NOMO-1 (cell line): Measurements from ENCODE around the gene CHDH.

Experiments
- DNase-seq, 2 experiments: peaks; one replicate each; lab custom pipeline; 2025; ENCODE audit not compliant: unreplicated experiment in 2 of 2; lab: John Stamatoyannopoulos, UW

The CHDH gene

DNA sequence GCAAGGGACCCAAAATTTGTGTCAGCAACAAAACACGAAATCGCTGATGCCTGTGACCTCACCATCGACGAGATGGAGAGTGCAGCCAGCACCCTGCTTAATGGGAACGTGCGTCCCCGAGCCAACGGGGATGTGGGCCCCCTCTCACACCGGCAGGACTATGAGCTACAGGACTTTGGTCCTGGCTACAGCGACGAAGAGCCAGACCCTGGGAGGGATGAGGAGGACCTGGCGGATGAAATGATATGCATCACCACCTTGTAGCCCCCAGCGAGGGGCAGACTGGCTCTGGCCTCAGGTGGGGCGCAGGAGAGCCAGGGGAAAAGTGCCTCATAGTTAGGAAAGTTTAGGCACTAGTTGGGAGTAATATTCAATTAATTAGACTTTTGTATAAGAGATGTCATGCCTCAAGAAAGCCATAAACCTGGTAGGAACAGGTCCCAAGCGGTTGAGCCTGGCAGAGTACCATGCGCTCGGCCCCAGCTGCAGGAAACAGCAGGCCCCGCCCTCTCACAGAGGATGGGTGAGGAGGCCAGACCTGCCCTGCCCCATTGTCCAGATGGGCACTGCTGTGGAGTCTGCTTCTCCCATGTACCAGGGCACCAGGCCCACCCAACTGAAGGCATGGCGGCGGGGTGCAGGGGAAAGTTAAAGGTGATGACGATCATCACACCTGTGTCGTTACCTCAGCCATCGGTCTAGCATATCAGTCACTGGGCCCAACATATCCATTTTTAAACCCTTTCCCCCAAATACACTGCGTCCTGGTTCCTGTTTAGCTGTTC, 34.9 kb downstream of the CHDH start:
- DNase-seq, result no peak

DNA sequence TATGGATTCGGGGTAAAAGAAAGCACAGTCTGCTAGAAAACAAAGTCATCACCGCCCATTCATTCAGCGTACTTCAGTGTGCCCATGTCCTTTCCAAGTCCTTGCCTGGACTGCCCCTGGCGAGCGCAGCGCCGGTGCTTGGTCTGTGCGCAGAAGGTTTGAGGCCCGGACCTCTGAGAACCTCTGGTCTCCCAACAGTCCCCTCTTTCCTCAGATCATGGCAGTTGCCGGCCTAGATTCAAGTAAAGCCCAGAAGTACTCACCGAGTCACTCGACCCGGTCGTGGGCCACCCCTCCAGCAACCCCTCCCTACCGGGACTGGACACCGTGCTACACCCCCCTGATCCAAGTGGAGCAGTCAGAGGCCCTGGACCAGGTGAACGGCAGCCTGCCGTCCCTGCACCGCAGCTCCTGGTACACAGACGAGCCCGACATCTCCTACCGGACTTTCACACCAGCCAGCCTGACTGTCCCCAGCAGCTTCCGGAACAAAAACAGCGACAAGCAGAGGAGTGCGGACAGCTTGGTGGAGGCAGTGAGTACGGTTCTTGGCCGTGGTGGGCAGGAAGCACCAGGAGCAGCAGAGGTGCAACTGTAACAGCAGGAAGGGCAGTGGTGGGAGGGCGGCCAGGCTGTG, 36.3 kb downstream of the CHDH start:
- no peak for DNase-seq

DNA sequence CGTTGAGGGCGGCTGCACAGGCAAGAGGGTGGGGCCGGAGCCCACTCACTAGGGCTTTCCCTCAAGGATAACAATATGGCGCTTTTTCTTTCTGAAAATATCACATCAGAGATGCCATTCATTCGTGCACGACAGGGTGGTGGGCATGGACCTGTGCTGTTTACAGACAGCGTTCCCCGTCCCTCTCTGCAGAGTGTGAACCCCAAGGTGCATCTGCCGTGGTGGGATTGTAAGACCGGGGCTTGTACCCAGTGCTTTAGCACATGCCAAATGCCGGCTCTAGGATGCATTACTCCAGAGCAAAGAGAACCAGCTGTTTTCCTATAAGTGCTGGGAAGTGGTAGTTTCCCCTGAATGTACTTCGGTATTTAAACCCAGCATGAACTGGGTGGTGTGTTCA, 37.0 kb downstream of the CHDH start:
- DNase-seq, result no peak

DNA sequence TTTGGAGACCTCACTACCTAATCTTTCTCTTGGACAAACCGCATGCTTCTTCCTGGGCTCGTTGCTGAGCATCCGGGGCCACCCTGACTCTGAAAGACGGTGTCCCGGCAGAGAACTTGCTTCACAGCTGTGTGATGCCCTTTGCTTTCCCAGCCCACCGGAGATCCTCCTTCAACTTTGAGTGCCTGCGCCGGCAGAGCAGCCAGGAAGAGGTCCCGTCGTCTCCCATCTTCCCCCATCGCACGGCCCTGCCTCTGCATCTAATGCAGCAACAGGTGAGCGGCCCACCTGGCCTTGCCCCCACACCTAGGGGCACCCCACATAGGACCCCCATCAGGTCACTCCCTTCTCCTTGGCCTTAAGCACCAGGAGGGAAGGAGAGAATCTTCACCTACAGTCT, 37.7 kb downstream of the CHDH start:
- DNase-seq, result no peak

DNA sequence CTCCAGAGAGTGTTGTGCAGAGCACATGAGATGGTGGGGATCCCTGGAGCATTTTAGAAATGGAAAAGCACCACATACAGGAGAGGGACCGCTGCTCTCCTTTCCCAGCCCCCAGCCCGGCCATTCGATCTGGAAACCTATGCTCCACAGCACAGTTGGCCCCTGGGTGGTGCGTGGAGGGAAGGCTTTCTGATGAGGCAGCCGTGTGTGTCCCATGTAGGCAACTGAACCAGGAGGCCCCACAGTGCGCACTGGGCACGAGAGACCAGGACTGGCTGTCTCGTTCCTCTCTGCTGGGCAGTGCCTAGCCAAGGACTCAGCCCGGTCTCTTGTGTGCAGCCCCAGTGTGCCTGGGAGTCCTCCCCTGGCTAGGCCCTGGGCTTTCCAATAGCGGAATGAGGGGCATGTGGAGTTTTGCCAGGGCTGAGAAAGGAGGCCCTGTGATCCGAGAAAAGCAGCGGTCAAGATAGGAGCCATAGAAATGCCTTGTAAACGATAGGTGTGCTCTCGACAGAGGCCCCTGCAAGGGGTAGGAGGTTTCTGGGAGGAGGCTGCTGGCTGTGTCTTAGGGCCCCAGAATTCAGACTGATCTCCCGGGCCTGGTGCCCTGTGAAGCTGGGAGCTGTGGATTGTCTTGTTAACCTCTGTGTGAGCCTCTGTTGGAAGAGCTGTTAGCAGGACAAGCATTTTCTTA, 39.0 kb downstream of the CHDH start:
- DNase-seq, result no peak

DNA sequence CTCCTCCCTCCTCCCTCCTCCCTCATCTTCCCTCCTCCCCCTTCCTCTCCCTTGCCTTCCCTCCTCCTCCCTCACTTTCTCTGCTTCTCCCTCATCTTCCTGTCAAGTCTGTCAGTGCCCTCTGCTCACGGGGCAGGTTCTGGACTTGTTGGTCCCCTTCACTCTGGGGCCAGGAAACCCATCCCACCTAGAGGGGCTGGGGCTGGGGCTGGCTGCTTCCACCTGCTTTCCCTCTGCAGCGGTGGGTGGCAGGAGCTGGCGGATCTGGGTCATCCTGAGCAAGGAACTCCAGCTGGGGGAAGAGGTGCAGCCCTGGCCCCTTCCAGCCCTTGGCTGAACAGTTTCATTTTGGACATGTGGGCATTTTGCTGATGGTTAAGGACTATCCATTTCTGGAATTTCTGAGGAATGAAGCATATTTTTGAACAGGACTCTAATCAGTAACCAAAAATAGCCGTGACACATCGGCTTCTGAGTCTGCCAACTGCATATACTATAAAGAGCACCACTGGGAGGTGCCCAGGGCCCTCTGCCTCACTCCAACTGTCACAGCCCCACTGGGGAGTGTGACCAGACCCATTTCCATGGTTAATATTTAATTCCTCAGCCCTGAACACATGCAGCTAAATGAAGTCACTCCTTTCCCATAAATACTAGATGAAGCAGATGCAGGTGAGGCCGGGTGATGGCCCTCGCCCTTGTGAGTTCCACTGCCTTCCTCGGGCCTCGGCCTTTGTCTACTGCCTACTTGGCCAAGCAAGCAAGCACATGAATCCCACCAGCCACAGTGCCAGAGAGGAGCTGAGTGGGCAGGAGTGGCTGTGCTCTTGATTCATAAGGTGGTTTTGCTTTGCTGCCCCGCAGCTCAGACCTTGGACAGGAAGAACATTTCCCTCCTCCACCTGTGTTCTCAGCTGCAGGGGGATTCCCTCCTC, 39.8 kb downstream of the CHDH start:
- DNase-seq, result no peak

DNA sequence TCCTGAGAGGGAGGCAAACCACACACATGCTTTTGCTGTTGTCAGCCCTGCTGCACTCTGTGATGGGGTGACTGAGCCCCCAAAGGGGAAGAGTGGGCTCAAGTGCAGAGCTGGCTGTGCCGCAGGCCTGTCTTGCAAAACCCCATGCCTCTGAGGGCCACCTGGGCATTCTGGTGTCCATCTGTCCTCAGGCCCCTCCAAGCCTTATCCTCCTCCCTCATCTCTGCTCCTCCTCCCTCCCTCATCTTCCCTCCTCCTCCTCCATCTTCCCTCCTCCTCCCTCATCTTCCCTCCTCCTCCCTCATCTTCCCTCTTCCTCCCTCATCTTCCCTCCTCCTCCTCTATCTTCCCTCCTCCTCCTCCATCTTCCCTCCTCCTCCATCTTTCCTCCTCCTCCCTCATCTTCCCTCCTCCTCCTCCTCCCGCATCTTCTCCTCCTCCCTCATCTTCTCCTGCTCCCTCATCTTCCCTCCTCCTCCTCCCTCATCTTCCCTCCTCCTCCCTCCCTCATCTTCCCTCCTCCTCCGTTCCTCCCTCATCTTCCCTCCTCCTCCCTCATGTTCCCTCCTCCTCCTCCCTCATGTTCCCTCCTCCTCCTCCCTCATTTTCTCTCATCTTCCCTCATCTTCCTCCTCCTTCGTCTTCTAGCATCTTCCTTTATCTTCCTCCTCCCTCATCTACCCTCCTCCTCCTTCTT, 40.6 kb downstream of the CHDH start:
- no peak for DNase-seq

DNA sequence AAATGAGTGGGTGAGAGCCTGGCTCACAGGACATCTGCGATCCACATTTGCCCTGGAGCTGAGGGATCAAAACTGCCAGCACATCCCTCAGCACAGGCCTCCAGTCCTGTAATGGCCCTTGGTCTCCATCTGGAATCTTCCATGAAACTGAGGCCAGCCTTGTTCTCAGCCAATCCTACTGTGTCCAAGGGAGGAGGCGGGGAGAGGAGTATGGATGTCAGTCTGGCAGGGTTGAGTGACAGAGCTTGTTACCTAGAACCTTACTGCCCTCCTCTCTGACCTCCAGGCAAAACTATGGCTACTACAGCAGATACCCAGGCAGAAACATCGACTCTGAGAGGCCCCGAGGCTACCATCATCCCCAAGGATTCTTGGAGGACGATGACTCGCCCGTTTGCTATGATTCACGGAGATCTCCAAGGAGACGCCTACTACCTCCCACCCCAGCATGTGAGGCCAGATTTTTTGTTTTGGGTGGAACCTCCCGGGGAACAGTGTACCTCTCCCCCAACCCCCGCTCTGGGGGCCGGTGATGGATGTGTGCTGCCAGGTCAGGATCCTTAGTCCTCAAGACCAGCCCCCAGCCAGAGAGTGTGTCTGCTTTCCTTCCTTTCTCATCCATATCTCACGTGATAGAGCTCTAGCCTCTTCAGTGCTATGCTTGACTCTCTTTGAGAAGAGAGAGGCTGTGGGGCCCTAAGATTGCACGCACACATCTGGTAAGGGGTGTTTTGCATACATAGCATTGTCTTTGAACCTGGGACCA, 41.3 kb downstream of the CHDH start:
- DNase-seq, result no peak

DNA sequence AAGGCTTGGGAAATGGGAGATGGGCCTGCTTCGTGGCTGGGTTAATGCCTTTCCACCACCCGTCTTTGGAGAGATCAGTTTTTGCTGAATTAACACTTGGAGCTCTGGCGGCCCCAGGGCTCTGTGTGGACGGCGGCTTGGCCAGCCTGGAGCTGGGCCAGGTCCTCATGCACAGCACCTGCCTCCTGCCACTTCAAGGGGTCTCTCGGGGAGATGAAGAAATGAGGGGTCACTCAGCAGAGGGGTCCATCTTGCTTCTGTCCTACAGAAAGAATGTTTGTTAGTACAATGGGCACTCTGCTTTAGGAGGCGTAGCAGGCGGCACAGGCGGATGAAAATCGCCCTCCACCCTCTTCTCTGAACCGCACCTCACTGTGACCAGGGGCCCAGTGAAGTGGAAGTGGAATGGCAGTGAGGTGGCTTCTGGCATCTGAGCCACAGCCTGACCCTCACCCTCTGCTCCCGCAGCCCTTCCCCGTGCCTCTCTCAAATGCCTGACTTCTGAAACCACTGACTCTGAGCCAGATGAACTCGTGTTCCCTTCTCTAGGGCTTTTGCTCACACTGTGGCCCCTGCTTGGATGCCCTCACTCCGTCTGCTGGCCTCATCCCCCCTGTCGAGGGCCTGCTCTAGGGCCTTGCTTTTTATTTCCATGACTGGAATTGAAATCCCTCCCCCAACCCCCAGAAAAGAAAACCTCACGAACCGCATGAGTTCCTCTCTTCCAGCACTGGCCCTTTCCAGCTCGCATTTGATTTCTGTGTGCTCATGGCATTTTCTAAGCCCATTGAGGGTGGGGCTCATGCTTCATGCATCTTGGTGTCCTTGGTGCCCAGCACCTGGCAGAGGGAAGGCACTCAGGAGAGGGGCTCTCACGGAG, 42.2 kb downstream of the CHDH start:
- no peak for DNase-seq

DNA sequence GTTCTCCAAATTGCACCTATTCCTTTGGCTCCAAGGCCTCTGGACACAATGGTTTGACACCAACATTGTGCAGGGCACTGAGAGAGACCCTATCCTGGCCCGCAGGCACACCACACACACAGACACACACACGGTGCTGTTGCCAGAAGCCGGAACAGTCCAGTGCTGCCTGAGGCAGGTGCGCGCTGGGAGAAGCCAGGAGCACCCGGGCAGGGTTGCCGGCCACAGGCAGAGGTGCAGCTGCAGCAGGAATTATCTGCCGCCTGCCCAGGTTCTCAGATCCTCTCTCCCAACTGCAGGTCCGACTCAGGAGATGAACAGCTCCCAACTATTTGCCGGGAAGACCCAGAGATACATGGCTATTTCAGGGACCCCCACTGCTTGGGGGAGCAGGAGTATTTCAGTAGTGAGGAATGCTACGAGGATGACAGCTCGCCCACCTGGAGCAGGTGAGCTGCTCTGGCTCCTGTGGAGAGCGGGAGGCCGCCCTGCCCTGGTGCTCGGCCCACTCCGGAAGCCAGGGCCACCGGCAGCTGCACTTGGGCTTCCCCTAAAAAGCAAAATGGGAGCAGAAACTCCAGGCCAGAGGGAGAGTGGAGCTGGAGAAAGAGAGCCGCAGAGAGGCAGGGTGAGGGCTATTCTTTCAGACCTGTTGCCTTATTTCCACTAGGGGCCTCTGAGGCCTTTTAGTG, 42.9 kb downstream of the CHDH start:
- no peak for DNase-seq

DNA sequence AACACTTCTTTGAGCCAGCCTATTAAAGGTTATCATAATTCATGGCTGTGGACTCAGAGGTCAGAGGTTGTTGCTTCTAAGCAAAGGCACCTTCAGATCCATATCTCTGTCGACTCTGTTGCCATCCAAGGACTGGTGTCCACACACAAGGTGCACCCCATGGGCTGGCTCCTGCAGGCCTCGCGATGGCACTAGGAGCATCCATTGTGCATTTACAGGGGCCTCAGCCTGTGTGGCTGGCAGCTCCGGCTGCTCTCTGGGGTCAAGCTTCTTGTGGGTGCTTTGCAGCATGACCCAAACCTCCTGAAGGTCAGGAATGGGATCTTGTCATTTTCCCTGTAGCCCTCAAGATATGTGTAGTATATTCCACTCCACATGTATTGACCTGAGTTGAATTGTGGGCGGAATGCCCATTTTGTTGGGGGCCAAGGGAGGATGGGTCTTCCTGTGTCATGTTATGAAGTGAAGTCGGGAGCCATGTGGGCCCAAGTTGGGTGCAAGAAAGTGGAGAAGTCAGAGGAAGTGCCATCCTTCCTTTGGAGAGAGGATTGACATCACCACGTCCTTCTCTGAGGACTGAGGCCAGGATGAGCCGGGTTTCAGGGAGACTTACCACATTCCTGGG, 43.9 kb downstream of the CHDH start:
- DNase-seq, result no peak

DNA sequence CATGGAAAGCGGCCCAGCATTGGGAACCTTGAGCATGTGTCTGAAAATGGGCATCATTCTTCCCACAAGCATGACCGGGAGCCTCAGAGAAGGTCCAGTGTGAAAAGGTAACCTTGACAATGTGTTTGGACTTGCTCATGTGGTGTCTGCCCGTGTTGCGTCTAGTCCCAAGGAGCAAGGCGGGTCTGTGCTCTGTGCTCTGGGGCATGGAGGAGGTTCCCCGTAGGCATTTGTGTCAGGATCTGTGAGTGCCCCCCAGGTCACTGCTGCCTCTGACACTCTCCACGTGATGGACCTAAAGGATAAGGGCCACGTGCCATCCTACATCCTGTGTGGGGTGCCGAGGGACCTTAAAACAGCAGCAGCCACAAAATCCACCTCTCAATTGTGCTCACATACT, 44.9 kb downstream of the CHDH start:
- DNase-seq, result no peak

DNA sequence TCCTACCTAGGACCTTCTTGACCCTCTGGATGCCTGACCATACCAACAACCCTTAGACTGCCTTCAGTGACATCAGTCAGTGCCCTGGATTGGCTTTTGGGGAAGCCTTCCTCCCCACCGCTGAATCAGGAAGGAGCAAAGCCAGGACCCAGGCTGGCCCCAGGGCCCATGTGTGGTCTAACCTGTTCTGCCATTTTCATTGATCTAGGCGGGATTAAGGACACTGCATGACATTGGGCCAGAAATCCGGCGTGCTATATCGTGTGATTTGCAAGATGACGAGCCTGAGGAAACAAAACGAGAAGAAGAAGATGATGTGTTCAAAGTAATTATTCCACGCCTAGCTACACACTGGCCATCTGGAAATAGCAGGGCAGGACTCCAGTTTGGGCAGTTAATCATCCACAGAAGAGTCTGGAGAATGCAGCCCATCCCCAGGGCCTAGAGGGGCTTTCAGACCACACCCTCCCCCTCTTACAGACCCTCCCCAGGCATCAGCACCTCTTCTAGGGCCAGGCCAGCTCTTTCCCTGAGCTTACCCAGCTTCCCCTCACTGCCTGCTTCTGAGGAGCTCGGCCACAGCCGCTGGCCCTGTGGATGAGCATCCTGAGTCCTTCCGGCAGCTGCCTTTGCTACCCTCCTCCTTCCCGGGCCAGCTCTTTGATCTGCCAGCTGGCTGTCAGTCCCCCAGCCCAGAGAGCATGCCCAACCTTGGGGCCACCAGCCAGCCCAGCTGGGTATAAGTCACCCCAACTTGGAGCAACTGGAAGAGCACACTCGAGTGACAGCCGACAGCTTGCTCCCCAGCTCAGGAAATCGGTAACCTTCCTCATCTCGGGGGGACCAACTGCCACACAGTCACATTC, 45.9 kb downstream of the CHDH start:
- DNase-seq, result no peak

DNA sequence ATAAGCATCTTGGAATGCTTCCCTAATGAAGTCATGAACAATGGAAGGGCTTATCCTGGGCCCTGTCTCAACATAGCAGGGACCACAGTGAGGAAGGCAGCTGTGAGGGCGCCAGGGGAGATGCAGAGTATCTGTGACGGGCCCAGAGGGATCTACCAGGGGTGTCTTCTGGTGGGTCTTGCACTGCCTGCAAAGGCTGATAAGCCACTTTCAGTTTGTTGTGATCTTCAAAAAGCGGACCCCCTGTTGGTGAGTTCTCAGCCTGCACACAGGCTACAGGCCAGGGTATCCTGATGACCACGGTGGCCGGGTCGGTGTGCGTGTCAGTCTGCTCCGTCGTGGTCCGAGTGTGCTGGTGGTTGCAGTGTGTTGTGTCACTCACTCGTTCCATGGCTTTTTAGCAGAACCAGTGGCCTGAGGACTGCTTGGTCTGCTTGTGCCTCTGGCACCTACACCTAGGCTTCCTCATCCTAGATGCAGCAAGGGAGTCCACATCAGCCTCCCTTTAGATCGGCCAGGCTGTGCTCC, 46.8 kb downstream of the CHDH start:
- no peak for DNase-seq

DNA sequence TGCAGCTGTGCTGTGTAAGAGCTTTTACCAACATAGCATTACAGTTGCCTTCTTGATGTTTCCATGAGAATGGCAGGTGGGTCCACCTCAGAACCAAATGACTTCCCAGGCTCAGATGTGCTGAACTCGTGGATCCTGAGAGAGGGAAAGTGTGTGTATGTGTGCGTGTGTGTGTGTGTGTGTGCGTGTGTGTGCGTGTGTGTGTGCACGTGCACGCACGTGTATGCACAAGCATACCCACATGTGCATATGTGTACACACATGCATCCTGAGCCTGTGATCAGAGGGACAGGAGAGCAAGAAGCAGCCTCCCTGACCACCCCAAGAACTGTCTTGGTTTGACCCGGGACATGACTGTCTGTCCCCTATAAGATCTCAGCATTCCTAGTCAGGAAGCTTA, 48.1 kb downstream of the CHDH start:
- no peak for DNase-seq

DNA sequence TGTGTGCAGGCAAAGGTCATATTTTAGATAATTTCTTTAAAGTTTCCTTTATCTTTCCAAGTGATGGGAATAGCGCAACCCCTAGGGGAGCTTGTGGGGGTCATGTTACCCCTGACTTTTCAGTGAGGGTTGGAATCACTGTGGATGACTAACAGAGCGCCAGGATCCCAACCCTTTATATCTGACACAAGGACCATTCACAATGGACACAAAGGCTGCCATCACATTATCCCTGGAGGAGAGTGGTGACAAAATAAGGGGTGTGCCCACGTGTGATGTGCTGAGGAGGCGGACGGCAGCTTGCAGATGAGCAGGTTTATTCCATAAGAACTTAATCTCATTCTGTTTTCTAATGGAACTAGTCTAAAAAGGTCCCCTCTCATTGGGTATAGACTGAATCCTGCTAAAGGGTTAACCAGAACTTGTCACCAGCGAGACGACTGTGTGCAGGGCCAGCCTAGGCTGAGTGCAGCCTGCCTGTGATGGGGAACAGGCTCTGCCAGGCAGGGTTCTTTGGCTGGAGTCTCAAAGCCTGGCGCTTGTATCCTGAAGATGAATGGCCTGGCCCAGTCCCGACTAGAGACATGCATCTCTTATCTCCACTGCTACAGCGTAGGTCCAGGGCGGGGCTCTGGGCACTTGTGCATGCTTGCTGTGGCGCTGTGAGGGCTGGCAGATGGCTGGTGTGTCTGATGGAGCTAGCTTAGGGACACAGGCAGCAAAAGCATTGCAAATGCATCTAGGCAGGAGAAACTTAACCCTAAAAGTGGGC, 50.2 kb downstream of the CHDH start:
- DNase-seq, result no peak
